NCI-H510A (cell line): ENCODE measurements around the gene GTPBP2.

Experiments used
- DNase-seq: peaks from one replicate; lab custom pipeline; 2025; lab: John Stamatoyannopoulos, UW

GTPBP2 gene

DNA sequence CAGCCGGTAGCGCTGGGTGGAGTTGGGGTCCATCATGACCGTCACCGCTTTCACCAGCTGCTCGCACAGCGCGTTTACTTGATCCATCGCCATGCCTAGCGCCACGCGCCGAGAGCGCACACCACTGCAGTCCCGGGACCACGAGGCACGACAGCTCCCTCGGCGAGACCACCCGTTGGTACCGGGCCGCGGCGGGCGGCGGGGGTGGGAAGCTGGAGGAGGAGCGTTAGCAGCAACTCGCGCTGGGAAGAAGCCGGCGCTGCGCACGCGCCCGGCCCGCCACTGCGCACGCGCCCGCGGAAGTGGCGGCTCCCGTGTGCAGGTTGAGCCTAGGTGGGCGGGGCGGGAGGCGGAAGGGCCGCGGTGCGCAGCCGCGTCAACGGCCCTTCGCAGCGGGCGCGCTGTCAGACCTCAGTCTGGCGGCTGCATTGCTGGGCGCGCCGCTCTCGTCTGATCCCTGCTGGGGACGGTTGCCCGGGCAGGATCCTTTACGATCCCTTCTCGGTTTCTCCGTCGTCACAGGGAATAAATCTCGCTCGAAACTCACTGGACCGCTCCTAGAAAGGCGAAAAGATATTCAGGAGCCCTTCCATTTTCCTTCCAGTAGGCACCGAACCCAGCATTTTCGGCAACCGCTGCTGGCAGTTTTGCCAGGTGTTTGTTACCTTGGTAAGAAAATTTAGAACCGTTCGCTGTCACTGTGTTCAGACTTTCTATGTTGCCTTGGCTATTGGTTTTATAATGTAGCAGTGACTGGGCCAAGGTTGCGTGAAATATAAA is 53.1 kb downstream of the GTPBP2 start, which contains the start of the genes POLH and XPO5:
TSS of gene POLH (plus strand) at position 414 of the 780 bp plus-strand sequence. CDS start 6,135 bp downstream, outside the sequence.
TSS of gene XPO5 (minus strand) at position 267 of the 780 bp plus-strand sequence. CDS start at position 93, 174 bp downstream.
- DNase-seq = peak; percentile 93

- DNase-seq = peak; percentile 57
These were observed 53.8 kb downstream of the GTPBP2 start for GRCh38 chr6:43575105-43575771.

- no peak for DNase-seq
These were observed 57.0 kb downstream of the GTPBP2 start for GRCh38 chr6:43572015-43572414.

- no peak for DNase-seq
These were observed 58.1 kb downstream of the GTPBP2 start for GRCh38 chr6:43570876-43571441.
